A673 (cell line): ENCODE data around the gene SLC44A3.

Experiments used
- EZH2 ChIP-seq: fragments of 200-600 bp; sonication (generic); IDR thresholded peaks from 2 replicates; pipeline ENCODE4 v1.6.1; 2017; ENCODE audit warnings: borderline replicate concordance, low read depth, mild to moderate bottlenecking, mixed read lengths, antibody characterized with exemption, low read length; ENCODE audit not compliant: poor library complexity, severe bottlenecking
- TF ChIP-seq, protein P1 (sequence below): fragments of 300-800, 200-600 bp; sonication (generic); conservative IDR thresholded peaks from 2 replicates; pipeline ENCODE4 v1.5.1; 2017; ENCODE audit warnings: low read depth, mild to moderate bottlenecking, antibody characterized with exemption, low read length, moderate library complexity, mixed read lengths

- TF ChIP-seq, protein P1, sequence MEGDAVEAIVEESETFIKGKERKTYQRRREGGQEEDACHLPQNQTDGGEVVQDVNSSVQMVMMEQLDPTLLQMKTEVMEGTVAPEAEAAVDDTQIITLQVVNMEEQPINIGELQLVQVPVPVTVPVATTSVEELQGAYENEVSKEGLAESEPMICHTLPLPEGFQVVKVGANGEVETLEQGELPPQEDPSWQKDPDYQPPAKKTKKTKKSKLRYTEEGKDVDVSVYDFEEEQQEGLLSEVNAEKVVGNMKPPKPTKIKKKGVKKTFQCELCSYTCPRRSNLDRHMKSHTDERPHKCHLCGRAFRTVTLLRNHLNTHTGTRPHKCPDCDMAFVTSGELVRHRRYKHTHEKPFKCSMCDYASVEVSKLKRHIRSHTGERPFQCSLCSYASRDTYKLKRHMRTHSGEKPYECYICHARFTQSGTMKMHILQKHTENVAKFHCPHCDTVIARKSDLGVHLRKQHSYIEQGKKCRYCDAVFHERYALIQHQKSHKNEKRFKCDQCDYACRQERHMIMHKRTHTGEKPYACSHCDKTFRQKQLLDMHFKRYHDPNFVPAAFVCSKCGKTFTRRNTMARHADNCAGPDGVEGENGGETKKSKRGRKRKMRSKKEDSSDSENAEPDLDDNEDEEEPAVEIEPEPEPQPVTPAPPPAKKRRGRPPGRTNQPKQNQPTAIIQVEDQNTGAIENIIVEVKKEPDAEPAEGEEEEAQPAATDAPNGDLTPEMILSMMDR = no peak
- TF ChIP-seq EZH2 = no peak
Measured at GRCh38 chr1:94894630-94895029, 74.5 kb downstream of the SLC44A3 start.
